Endothelial cell of umbilical vein (primary cell): ENCODE data around the gene THSD4. TPM values are rescaled to one million over a fixed set of nuclear protein-coding genes. Genes with fewer than 3 reads are reported as not detected.

Experiments
- BruUV-seq: library from RNA; stranded (reverse); fragments of 400-500 nt; replicated peaks from 2 replicates; lab custom pipeline; 2021; lab: Mats Ljungman, UMichigan
- CTCF ChIA-PET: fragments of 300-600, 350-600 bp; sonication (Branson Sonifier 250); formaldehyde crosslinking; loops from one replicate; lab custom pipeline; 2021; ENCODE audit warnings: antibody characterized with exemption, inconsistent platforms; lab: Charles Lee
- POLR2A ChIA-PET: fragments of 300-600, 350-600 bp; sonication (Branson Sonifier 250); formaldehyde crosslinking; loops from one replicate; lab custom pipeline; 2021; ENCODE audit warnings: antibody characterized with exemption, inconsistent platforms; lab: Charles Lee
- DNase-seq: peaks from one replicate; pipeline ENCODE4 v3.0.0-alpha.2; 2011; ENCODE audit warnings: low read depth, low spot score
- FAIRE-seq: peaks from 2 replicates; lab custom pipeline; 2011; peaks lifted over from hg19 to GRCh38; lab: Jason Lieb, UNC
- H2AFZ ChIP-seq: 2 replicates; pipeline ENCODE4 v1.6.0; 2012; ENCODE audit warnings: low read depth, low read length, control low read depth, inconsistent platforms
- H3K27ac ChIP-seq: 2 replicates; pipeline ENCODE4 v1.5.1; 2011; ENCODE audit warnings: low read depth, mild to moderate bottlenecking, control low read depth, low read length, moderate library complexity; ENCODE audit not compliant: insufficient read depth
- H3K27me3 ChIP-seq, 2 experiments: 2 replicates each; pipeline versions ENCODE4 v1.6.0 to v1.6.1; 2011; ENCODE audit warnings: low read length in 2 of 2, mixed read lengths in 1 of 2; ENCODE audit not compliant: control insufficient read depth in 2 of 2, insufficient read depth in 2 of 2
- H3K36me3 ChIP-seq, 2 experiments: 2 replicates in 1 of 2; 3 replicates in 1 of 2; pipeline ENCODE4 v1.5.1; 2011; ENCODE audit warnings: low read length in 2 of 2, mild to moderate bottlenecking in 1 of 2, moderate library complexity in 1 of 2; ENCODE audit not compliant: control insufficient read depth in 2 of 2, insufficient read depth in 2 of 2; ENCODE audit errors: extremely low read depth in 1 of 2
- H3K4me1 ChIP-seq: 3 replicates; pipeline ENCODE4 v1.5.1; 2011; ENCODE audit warnings: mild to moderate bottlenecking, low read length; ENCODE audit not compliant: control insufficient read depth, insufficient read depth; ENCODE audit errors: extremely low read depth
- H3K4me2 ChIP-seq: 2 replicates; pipeline ENCODE4 v1.6.1; 2011; ENCODE audit warnings: low read length, control low read depth, mixed read lengths; ENCODE audit not compliant: insufficient read depth
- H3K4me3 ChIP-seq, 3 experiments: fragments of 200-600 bp in 1 of 3; sonication (generic), shearing (Covaris generic) in 1 of 3; replicated peaks in 1 of 3; 2 replicates each; pipeline ENCODE4 v1.5.1; 2011 to 2016; ENCODE audit warnings: control low read depth in 3 of 3, low read length in 3 of 3, mild to moderate bottlenecking in 2 of 3, inconsistent platforms in 1 of 3, low read depth in 1 of 3, moderate library complexity in 1 of 3; ENCODE audit not compliant: insufficient read depth in 1 of 3
- H3K79me2 ChIP-seq: 2 replicates; pipeline ENCODE4 v1.6.0; 2012; ENCODE audit warnings: low read length, inconsistent platforms; ENCODE audit not compliant: control insufficient read depth, insufficient read depth
- H3K9ac ChIP-seq: replicated peaks from 2 replicates; pipeline ENCODE3; 2011; ENCODE audit warnings: low read length, control low read depth; ENCODE audit not compliant: insufficient read depth; ENCODE audit errors: extremely low read depth
- H3K9me1 ChIP-seq: replicated peaks from 3 replicates; pipeline ENCODE4 v1.6.0; 2011; ENCODE audit warnings: mild to moderate bottlenecking, low read length; ENCODE audit not compliant: control insufficient read depth, insufficient read depth; ENCODE audit errors: extremely low read depth
- H3K9me3 ChIP-seq: replicated peaks from 2 replicates; pipeline ENCODE4 v1.5.1; 2012; ENCODE audit warnings: low read length, inconsistent platforms; ENCODE audit not compliant: control insufficient read depth, insufficient read depth
- H4K20me1 ChIP-seq: replicated peaks from 2 replicates; pipeline ENCODE3; 2011; ENCODE audit warnings: mild to moderate bottlenecking, low read length; ENCODE audit not compliant: control insufficient read depth, insufficient read depth; ENCODE audit errors: extremely low read depth
- CTCF ChIP-seq, 2 donors: IDR thresholded peaks; 1 replicate in 1 of 2; 2 replicates in 1 of 2; pipeline ENCODE4 v1.5.1; 2011; ENCODE audit warnings: low read length in 2 of 2, mild to moderate bottlenecking in 2 of 2, moderate library complexity in 2 of 2, control low read depth in 1 of 2, inconsistent platforms in 1 of 2, low read depth in 1 of 2; ENCODE audit not compliant: insufficient read depth in 1 of 2; ENCODE audit errors: extremely low read depth in 1 of 2
- EZH2 ChIP-seq: IDR thresholded peaks from 2 replicates; pipeline ENCODE4 v1.6.1; 2012; ENCODE audit warnings: borderline replicate concordance, low read depth, mild to moderate bottlenecking, moderate library complexity, low read length, inconsistent platforms; ENCODE audit not compliant: severe bottlenecking
- FOS ChIP-seq: IDR thresholded peaks from 2 replicates; pipeline ENCODE4 v1.6.1; 2011; ENCODE audit warnings: mild to moderate bottlenecking, low read length, moderate library complexity, borderline replicate concordance; ENCODE audit not compliant: insufficient read depth
- JUN ChIP-seq: IDR thresholded peaks from 2 replicates; pipeline ENCODE4 v1.6.1; 2011; ENCODE audit warnings: borderline replicate concordance, low read depth; ENCODE audit not compliant: insufficient read length, insufficient read depth
- MYC ChIP-seq: IDR thresholded peaks from one replicate; pipeline ENCODE4 v1.6.1; 2011; ENCODE audit warnings: mild to moderate bottlenecking, low read depth, low read length
- POLR2A ChIP-seq: IDR thresholded peaks from 2 replicates; pipeline ENCODE4 v1.6.1; 2012; ENCODE audit warnings: low read depth, mild to moderate bottlenecking, control low read depth, low read length
- POLR2AphosphoS5 ChIP-seq: IDR thresholded peaks from 2 replicates; pipeline ENCODE4 v1.6.1; 2012; ENCODE audit warnings: low read depth, mild to moderate bottlenecking, control low read depth, low read length, moderate library complexity; ENCODE audit not compliant: insufficient read depth
- dilution Hi-C: fragments of 300-500 bp; cut with MboI; formaldehyde crosslinking; loops from one replicate; pipeline ENCODE4 v1.15.0; 2019; ENCODE audit warnings: low sequenced_read_pairs; ENCODE audit not compliant: extremely low pct_ligation_motif_present
- intact Hi-C: fragments of 100-400 bp; cut with micrococcal nuclease; formaldehyde crosslinking; loops from one replicate; pipeline ENCODE4 v1.10.0; 2022
- polyA plus RNA-seq, 4 experiments: library from polyadenylated mRNA; depleted of rRNA in 3 of 4; stranded (reverse) in 3 of 4; unstranded in 1 of 4; fragments of >200 nt; gene quantifications; 2 replicates each; pipeline versions ENCODE4 v1.2.1 to v1.2.3, GENCODE V29; 2011 to 2012; ENCODE audit warnings: missing spikeins in 1 of 4
- total RNA-seq: library from RNA; stranded (reverse); gene quantifications from 2 replicates; pipeline ENCODE4 v1.2.3, GENCODE V29; 2021

THSD4 gene
- total and polyA plus RNA-seq, 2 donors (not counting 3 experiments of a cell fraction or from before 2014, with no cell fraction given), result 9.9 to 25.4 TPM

GRCh38 chr15:71575474-71576045, 460.3 kb downstream of the THSD4 start:
- FAIRE-seq, result peak; percentile 54
- H3K4me3 ChIP-seq, result no peak overlapping the region
- no peaks in the 10 kb centered on the region for H3K79me2 ChIP-seq
- intact Hi-C loops, result loop anchor here (1.0 to 2.0 kb wide), 3 partner anchors 76 to 155 kb away; no protein-coding TSS in a partner anchor
- dilution Hi-C loops, result no loop called here
- POLR2A ChIA-PET, result no interaction called here
- H3K9me3 ChIP-seq, result no peaks in the 10 kb centered on the region
- no peaks in the 10 kb centered on the region for H3K36me3 ChIP-seq
- H4K20me1 ChIP-seq, result no peaks in the 10 kb centered on the region
- peaks cover 12% of the 10 kb centered on the region for H3K4me1 ChIP-seq
- peak; percentile 24 for DNase-seq
- H3K27ac ChIP-seq, result no peak overlapping the region
- H2AFZ ChIP-seq, result no peak overlapping the region
- no peak overlapping the region for H3K9ac ChIP-seq
- no peaks in the 10 kb centered on the region for H3K9me1 ChIP-seq
- TF ChIP-seq EZH2 (no peak), POLR2AphosphoS5 (no peak), MYC (no peak), FOS (no peak), CTCF (IDR thresholded peaks at IDR 0.05; ENCODE audit: extremely low read depth in 1 of 2, insufficient read depth in 1 of 2, low read depth in 1 of 2, low read length in 2 of 2) (peak; percentile 25 to 36), JUN (no peak), POLR2A (no peak)
- H3K4me2 ChIP-seq, result no peak overlapping the region
- no peaks in the 10 kb centered on the region for H3K27me3 ChIP-seq
- no TSS peak for BruUV-seq
- CTCF ChIA-PET, result interaction anchor here (0.6 to 3.4 kb wide), 37 partner anchors 10 to 581 kb away, joined by 3 to 25 read pairs (median 5); no protein-coding TSS in a partner anchor
